H9 (cell line): ENCODE measurements around the gene ANK3. TPM values are rescaled to one million over a fixed set of nuclear protein-coding genes. Genes with fewer than 3 reads are reported as not detected.

Experiments used
- DNase-seq: peaks from one replicate; pipeline ENCODE4 v3.0.0-alpha.2; 2017
- H2AFZ ChIP-seq: one replicate; pipeline ENCODE4 v1.6.1; 2013; ENCODE audit warnings: mild to moderate bottlenecking, low read length, control low read depth, moderate library complexity
- H2AK5ac ChIP-seq: 2 replicates; pipeline ENCODE4 v1.6.1; 2013; ENCODE audit warnings: low read length, control low read depth, mixed read lengths; ENCODE audit not compliant: insufficient read length
- H2BK120ac ChIP-seq: one replicate; pipeline ENCODE4 v1.6.1; 2013; ENCODE audit warnings: low read depth, mild to moderate bottlenecking, low read length, control low read depth, inconsistent platforms; ENCODE audit not compliant: poor library complexity, severe bottlenecking
- H2BK12ac ChIP-seq: 2 replicates; pipeline ENCODE4 v1.6.1; 2013; ENCODE audit warnings: low read length, control low read depth, mixed read lengths, low read depth; ENCODE audit not compliant: insufficient read length
- H2BK15ac ChIP-seq: 2 replicates; pipeline ENCODE4 v1.6.1; 2013; ENCODE audit warnings: low read depth, low read length, control low read depth
- H2BK20ac ChIP-seq: one replicate; pipeline ENCODE4 v1.6.1; 2013; ENCODE audit warnings: low read depth, mild to moderate bottlenecking, low read length, control low read depth, inconsistent platforms; ENCODE audit not compliant: poor library complexity, severe bottlenecking
- H2BK5ac ChIP-seq: 2 replicates; pipeline ENCODE4 v1.6.1; 2013; ENCODE audit warnings: low read length, control low read depth, mixed read lengths; ENCODE audit not compliant: insufficient read length
- H3K14ac ChIP-seq: 2 replicates; pipeline ENCODE4 v1.6.1; 2013; ENCODE audit warnings: low read length, control low read depth; ENCODE audit not compliant: insufficient read depth
- H3K18ac ChIP-seq: 2 replicates; pipeline ENCODE4 v1.6.1; 2013; ENCODE audit warnings: low read depth, mild to moderate bottlenecking, mixed read lengths, low read length, control low read depth; ENCODE audit not compliant: insufficient read length
- H3K23ac ChIP-seq: 2 replicates; pipeline ENCODE4 v1.6.1; 2013; ENCODE audit warnings: low read length, control low read depth, mixed read lengths, low read depth; ENCODE audit not compliant: insufficient read length
- H3K23me2 ChIP-seq: 2 replicates; pipeline ENCODE4 v1.6.1; 2013; ENCODE audit warnings: low read depth, mild to moderate bottlenecking, mixed read lengths, low read length, control low read depth; ENCODE audit not compliant: insufficient read length, poor library complexity, severe bottlenecking
- H3K27ac ChIP-seq: 2 replicates; pipeline ENCODE4 v1.5.1; 2013; ENCODE audit warnings: low read length, control low read depth, mixed read lengths, low read depth; ENCODE audit not compliant: insufficient read length
- H3K27me3 ChIP-seq: 2 replicates; pipeline ENCODE4 v1.6.1; 2013; ENCODE audit warnings: low read length, control low read depth, inconsistent platforms; ENCODE audit not compliant: insufficient read depth
- H3K4ac ChIP-seq: 2 replicates; pipeline ENCODE4 v1.6.1; 2013; ENCODE audit warnings: low read depth, mild to moderate bottlenecking, control low read depth, inconsistent platforms, low read length, moderate library complexity
- H3K4me1 ChIP-seq: 2 replicates; pipeline ENCODE4 v1.6.1; 2013; ENCODE audit warnings: low read length, control low read depth, inconsistent platforms; ENCODE audit not compliant: insufficient read depth
- H3K4me2 ChIP-seq: 2 replicates; pipeline ENCODE4 v1.6.1; 2013; ENCODE audit warnings: low read length, control low read depth, mixed read lengths; ENCODE audit not compliant: insufficient read length, insufficient read depth
- H3K56ac ChIP-seq: 2 replicates; pipeline ENCODE4 v1.6.1; 2013; ENCODE audit warnings: low read depth, mild to moderate bottlenecking, mixed read lengths, low read length, control low read depth; ENCODE audit not compliant: insufficient read length
- H3K79me1 ChIP-seq: 2 replicates; pipeline ENCODE4 v1.6.1; 2013; ENCODE audit warnings: low read depth, mild to moderate bottlenecking, moderate library complexity, low read length, control low read depth, inconsistent platforms; ENCODE audit not compliant: insufficient read depth, poor library complexity, severe bottlenecking
- H3K79me2 ChIP-seq: 2 replicates; pipeline ENCODE4 v1.6.1; 2013; ENCODE audit warnings: low read length, control low read depth, inconsistent platforms; ENCODE audit not compliant: insufficient read depth
- H3K9ac ChIP-seq: 2 replicates; pipeline ENCODE4 v1.6.1; 2013; ENCODE audit warnings: low read length, control low read depth, mixed read lengths; ENCODE audit not compliant: insufficient read length; ENCODE audit errors: extremely low read depth
- H3K9me3 ChIP-seq: one replicate; pipeline ENCODE4 v1.6.1; 2013; ENCODE audit warnings: low read depth, low read length, inconsistent platforms; ENCODE audit not compliant: control insufficient read depth
- H3T11ph ChIP-seq: one replicate; pipeline ENCODE4 v1.6.1; 2013; ENCODE audit warnings: mild to moderate bottlenecking, low read length, control low read depth, inconsistent platforms
- H4K20me1 ChIP-seq: one replicate; pipeline ENCODE4 v1.6.1; 2013; ENCODE audit not compliant: control insufficient read depth, insufficient read length, insufficient read depth
- H4K5ac ChIP-seq: 2 replicates; pipeline ENCODE4 v1.6.1; 2013; ENCODE audit warnings: low read depth, mild to moderate bottlenecking, mixed read lengths, low read length, control low read depth; ENCODE audit not compliant: insufficient read length
- H4K8ac ChIP-seq: replicated peaks from 2 replicates; pipeline ENCODE4 v1.6.1; 2013; ENCODE audit warnings: low read length, control low read depth, mixed read lengths, low read depth; ENCODE audit not compliant: insufficient read length
- H4K91ac ChIP-seq: 2 replicates; pipeline ENCODE4 v1.6.1; 2013; ENCODE audit warnings: low read depth, mild to moderate bottlenecking, moderate library complexity, mixed read lengths, low read length, control low read depth; ENCODE audit not compliant: insufficient read length
- H3K27ac Mint-ChIP-seq, 3 experiments: 2 replicates in 2 of 3; 3 replicates in 1 of 3; pipeline ENCODE4 v1.8.0; 2020 to 2021; ENCODE audit warnings: mixed read lengths in 3 of 3, mild to moderate bottlenecking in 1 of 3, moderate library complexity in 1 of 3
- H3K27me3 Mint-ChIP-seq: 2 replicates; pipeline ENCODE4 v1.8.0; 2021; ENCODE audit warnings: low read depth, mild to moderate bottlenecking, moderate library complexity, mixed read lengths
- H3K36me3 Mint-ChIP-seq, 3 experiments: 2 replicates in 2 of 3; 3 replicates in 1 of 3; pipeline ENCODE4 v1.8.0; 2020 to 2021; ENCODE audit warnings: low read depth in 3 of 3, mixed read lengths in 3 of 3; ENCODE audit not compliant: insufficient read depth in 1 of 3
- H3K4me1 Mint-ChIP-seq, 2 experiments: 2 replicates each; pipeline ENCODE4 v1.8.0; 2020; ENCODE audit warnings: mixed read lengths in 2 of 2
- H3K4me3 Mint-ChIP-seq, 2 experiments: 2 replicates in 1 of 2; 3 replicates in 1 of 2; pipeline ENCODE4 v1.8.0; 2020 to 2021; ENCODE audit warnings: mild to moderate bottlenecking in 2 of 2, mixed read lengths in 2 of 2, moderate library complexity in 1 of 2
- H3K9me3 Mint-ChIP-seq, 2 experiments: 2 replicates in 1 of 2; 3 replicates in 1 of 2; pipeline ENCODE4 v1.8.0; 2020; ENCODE audit warnings: mild to moderate bottlenecking in 2 of 2, mixed read lengths in 2 of 2, moderate library complexity in 1 of 2
- CTCF ChIP-seq: fragments of 200-600 bp; sonication (generic); conservative IDR thresholded peaks from 3 replicates; pipeline ENCODE4 v1.8.0; 2021; ENCODE audit warnings: antibody characterized with exemption, mild to moderate bottlenecking
- total RNA-seq: library from RNA; stranded (reverse); gene quantifications from 2 replicates; pipeline ENCODE4 v1.2.1, GENCODE V29; 2021

The ANK3 gene
- total RNA-seq, 1 experiment from 2014 or later, result 59.6 TPM

- Histone ChIP-seq H2BK120ac (no peak overlapping the region), H4K5ac (no peak overlapping the region), H3K27me3 (no peaks in the 10 kb centered on the region), H3K9me3 (no peaks in the 10 kb centered on the region), H3K56ac (no peak overlapping the region), H3K23me2 (no peaks in the 10 kb centered on the region), H2AFZ (no peak overlapping the region), H2BK15ac (no peak overlapping the region), H2BK20ac (no peak overlapping the region), H4K91ac (no peak overlapping the region), H3K18ac (no peak overlapping the region), H2BK12ac (no peak overlapping the region), H3K4me2 (no peak overlapping the region), H3K27ac (no peak overlapping the region), H3T11ph (no peak overlapping the region), H3K9ac (no peak overlapping the region), H3K23ac (no peak overlapping the region), H3K79me2 (no peaks in the 10 kb centered on the region), H2BK5ac (no peak overlapping the region), H3K79me1 (no peaks in the 10 kb centered on the region), H3K4me1 (no peaks in the 10 kb centered on the region), H2AK5ac (no peak overlapping the region), H4K20me1 (no peaks in the 10 kb centered on the region), H3K4ac (no peak overlapping the region), H4K8ac (no peak overlapping the region), H3K14ac (no peak overlapping the region)
- peak overlapping the region in 2 of 3 experiments; percentile 24 to 48; a peak in 3 of 7 replicates for H3K27ac Mint-ChIP-seq
- DNase-seq, result no peak
- H3K27me3 Mint-ChIP-seq, result no peaks in the 10 kb centered on the region
- H3K9me3 Mint-ChIP-seq, result no peaks in the 10 kb centered on the region
- no peak overlapping the region for H3K4me3 Mint-ChIP-seq
- H3K36me3 Mint-ChIP-seq, result no peaks in the 10 kb centered on the region
- TF ChIP-seq CTCF, result no peak
- H3K4me1 Mint-ChIP-seq, result peaks cover 7 to 10% of the 10 kb centered on the region in 2 experiments
These were observed 150.9 kb downstream of the ANK3 start for GRCh38 chr10:60238759-60239100.
